T-helper 2 cell treated with Interferon-gamma antibody and Interleukin-4, amounts not matched to agents 5 μg/mL and 100 μg/mL, for 36 hours (primary cell): ENCODE data around the gene PGPEP1.
A peak's percentile ranks its signal among the peaks of the same experiment; 100 is the strongest.
"Not testable (repeated sequence)": the region's sequence is repeated elsewhere in the genome, so short reads cannot be mapped to it uniquely, and the experiment has no call there.

Experiments
- DNase-seq: peaks from one replicate; pipeline ENCODE4 v3.0.0; 2021; ENCODE audit warnings: low spot score
- H3K27ac Mint-ChIP-seq: one replicate; pipeline ENCODE4 v1.8.0; 2021; ENCODE audit warnings: mild to moderate bottlenecking, mixed read lengths
- H3K27me3 Mint-ChIP-seq: one replicate; pipeline ENCODE4 v1.8.0; 2021; ENCODE audit warnings: low read depth, mixed read lengths
- H3K36me3 Mint-ChIP-seq: one replicate; pipeline ENCODE4 v1.8.0; 2021; ENCODE audit warnings: low read depth, mixed read lengths
- H3K4me1 Mint-ChIP-seq: one replicate; pipeline ENCODE4 v1.8.0; 2021; ENCODE audit warnings: low read depth, mixed read lengths
- H3K4me3 Mint-ChIP-seq: one replicate; pipeline ENCODE4 v1.8.0; 2022; ENCODE audit warnings: mild to moderate bottlenecking, moderate library complexity, mixed read lengths
- H3K9me3 Mint-ChIP-seq: one replicate; pipeline ENCODE4 v1.8.0; 2021; ENCODE audit warnings: mixed read lengths

Gene PGPEP1

DNA sequence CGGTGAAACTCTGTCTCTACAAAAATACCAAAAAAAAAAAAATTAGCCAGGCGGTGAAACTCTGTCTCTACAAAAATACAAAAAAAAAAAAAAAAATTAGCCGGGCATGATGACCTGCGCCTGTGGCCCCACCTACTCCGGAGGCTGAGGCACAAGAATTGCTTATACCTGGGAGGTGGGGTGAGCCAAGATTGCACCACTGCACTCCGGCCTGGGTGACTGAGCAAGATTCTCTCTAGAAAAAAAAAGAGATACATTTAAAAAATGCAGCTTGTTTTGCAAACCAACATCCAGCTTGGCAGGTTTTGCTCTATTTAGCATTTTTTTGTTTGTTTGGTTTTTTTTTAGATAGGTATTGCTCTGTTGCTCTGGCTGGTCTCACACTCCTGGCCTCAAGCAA, 6.7 kb upstream of the PGPEP1 start:
- no peak for DNase-seq
- Mint-ChIP-seq H3K4me3 (no peak overlapping the region), H3K4me1 (peaks cover 7% of the 10 kb centered on the region), H3K27me3 (no peaks in the 10 kb centered on the region), H3K9me3 (no peaks in the 10 kb centered on the region), H3K27ac (no peak overlapping the region), H3K36me3 (no peaks in the 10 kb centered on the region)

DNA sequence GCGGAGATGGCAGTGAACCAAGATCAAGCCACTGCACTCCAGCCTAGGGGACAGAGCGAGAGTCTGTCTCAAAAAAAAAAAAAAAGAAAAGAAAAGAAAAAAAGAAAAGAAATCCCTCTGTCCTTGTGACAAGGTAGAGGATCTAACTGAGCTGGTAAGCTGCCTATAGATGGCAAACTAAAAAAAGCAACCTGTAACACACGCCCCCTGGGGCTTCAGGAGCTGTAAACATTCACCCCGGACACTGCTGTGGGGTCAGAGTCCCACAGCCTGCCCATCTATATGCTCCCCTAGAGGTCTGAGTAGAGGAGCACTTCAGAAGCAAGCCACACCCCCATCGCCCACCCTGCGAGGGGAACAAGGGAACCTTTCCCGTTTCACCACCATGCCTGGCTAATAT, 4.3 kb upstream of the PGPEP1 start:
- H3K4me1 Mint-ChIP-seq: peaks cover 4% of the 10 kb centered on the region
- H3K27ac Mint-ChIP-seq: no peak overlapping the region
- H3K27me3 Mint-ChIP-seq: no peaks in the 10 kb centered on the region
- DNase-seq: no peak
- H3K9me3 Mint-ChIP-seq: no peaks in the 10 kb centered on the region
- no peak overlapping the region for H3K4me3 Mint-ChIP-seq
- H3K36me3 Mint-ChIP-seq: no peaks in the 10 kb centered on the region

DNA sequence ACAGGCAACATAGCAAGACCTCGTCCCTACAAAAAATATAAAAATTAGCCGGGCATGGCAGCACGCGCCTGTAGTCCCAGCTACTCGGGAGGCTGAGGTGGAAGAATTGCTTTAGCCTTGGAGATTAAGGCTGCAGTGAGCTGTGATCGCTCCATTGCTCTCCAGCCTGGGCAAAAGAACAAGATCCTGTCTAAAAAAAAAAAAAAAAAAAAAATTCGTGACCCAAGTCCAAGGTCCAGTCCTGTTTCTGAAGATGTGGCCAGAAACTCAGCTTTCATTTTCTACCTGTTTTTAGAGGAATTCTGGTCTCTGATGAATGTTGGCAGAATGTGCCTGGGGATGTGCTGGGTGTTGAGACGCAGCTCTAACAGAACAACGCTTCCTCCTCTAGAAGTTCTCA, 1.9 kb upstream of the PGPEP1 start:
- H3K4me3 Mint-ChIP-seq: peak overlapping the region; percentile 56
- no peaks in the 10 kb centered on the region for H3K27me3 Mint-ChIP-seq
- no peak for DNase-seq
- peaks cover 5% of the 10 kb centered on the region for H3K36me3 Mint-ChIP-seq
- no peaks in the 10 kb centered on the region for H3K9me3 Mint-ChIP-seq
- no peak overlapping the region for H3K27ac Mint-ChIP-seq
- H3K4me1 Mint-ChIP-seq: peaks cover 6% of the 10 kb centered on the region

DNA sequence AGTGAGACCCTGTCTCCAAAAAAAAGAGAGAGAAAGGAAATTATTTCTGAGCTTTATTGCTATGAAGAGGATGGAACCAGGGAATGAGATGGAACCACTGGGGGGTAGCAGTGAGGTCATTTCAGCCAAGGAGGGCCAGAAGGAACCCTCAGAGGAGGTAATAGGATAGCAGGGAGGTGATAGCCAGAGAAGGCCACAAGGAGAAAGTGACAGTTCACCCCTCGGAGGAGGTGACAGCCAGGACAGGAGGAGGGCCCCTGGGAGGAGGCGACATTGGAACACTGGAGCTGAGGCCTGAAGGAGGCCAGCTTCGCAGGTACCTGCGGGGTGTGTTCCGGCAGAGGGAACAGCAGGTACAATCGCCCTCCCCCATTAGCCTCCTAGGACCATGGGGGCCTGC, 675 bp upstream of the PGPEP1 start:
- Mint-ChIP-seq H3K27me3 (no peaks in the 10 kb centered on the region), H3K4me1 (peaks cover 6% of the 10 kb centered on the region), H3K4me3 (peak overlapping the region; percentile 91), H3K36me3 (peaks cover 9% of the 10 kb centered on the region), H3K27ac (peak overlapping the region; percentile 86), H3K9me3 (no peaks in the 10 kb centered on the region)
- DNase-seq: no peak

DNA sequence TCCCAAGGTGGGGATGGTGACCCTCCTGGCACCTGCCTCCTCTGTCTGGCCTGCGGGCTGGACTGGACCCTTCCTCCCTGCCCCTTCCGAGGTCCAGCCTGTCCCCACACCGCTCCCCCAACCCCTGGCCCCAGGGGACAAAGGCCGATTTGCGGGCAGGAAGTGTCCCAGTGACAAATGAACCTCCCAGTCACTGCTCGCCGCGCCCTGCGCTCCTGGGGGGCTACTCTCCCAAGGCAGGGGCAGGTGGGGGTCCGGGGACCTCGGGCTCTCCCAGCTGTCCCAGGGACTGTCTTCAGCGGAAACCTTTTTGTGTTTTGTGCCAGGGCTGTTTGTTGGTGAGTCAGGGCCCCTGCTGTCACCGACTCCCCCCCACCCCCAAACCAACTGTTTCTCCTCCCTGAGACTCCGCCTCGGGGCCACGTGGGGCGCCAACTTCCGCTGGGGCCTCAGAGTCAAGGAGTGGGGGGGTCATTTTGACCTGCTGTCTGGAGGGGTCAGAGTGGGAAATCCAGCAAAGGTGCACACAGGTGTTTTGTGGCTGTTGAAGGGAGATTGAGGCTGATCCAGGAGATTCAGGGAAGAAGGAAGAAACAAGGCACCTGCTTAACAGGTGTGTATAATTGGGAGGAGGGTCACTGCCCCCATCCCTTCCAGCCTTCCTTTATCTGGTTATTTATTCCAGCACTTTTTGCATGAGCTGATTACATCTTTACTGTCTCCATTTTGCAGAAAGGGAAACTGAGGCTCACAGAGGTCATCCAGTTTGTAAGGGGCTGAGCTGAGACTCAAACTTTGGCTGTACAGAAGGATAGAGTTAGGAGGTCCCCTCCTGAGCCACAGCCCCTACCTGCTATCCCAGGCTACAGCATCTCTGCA, 831 bp downstream of the PGPEP1 start:
- Mint-ChIP-seq H3K4me1 (peaks cover 6% of the 10 kb centered on the region), H3K9me3 (no peaks in the 10 kb centered on the region), H3K27me3 (no peaks in the 10 kb centered on the region), H3K36me3 (peaks cover 9% of the 10 kb centered on the region), H3K27ac (peak overlapping the region; percentile 87), H3K4me3 (peak overlapping the region; percentile 80)
- DNase-seq: peak; percentile 56

DNA sequence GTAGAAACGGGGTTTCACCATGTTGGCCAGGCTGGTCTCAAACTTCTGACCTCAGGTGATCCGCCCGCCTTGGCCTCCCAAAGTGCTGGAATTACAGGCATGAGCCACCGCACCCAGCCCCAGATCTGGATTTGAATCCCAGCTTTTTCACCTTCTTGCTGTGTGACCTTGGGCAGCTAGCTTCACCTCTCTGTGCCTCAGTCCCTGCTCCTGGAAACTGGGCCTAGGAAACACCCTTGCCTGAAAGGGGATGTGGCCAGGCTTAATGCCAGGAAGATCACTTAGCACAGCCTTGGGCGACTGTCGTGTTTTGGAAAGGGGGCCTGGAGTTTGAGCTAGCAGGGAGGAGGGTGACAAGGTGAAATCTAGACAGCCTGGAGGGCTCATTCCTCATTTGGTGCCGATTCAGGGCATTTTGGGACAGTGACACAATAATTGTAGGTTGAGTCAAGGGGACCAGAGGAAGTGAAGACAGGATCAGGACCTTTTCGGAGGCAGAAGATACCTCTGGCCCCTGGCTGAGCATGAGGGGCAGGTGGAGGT, 1.8 kb downstream of the PGPEP1 start:
- no peak for DNase-seq
- Mint-ChIP-seq H3K27me3 (no peaks in the 10 kb centered on the region), H3K36me3 (peaks cover 9% of the 10 kb centered on the region), H3K4me3 (no peak overlapping the region), H3K9me3 (no peaks in the 10 kb centered on the region), H3K27ac (no peak overlapping the region), H3K4me1 (peaks cover 8% of the 10 kb centered on the region)

DNA sequence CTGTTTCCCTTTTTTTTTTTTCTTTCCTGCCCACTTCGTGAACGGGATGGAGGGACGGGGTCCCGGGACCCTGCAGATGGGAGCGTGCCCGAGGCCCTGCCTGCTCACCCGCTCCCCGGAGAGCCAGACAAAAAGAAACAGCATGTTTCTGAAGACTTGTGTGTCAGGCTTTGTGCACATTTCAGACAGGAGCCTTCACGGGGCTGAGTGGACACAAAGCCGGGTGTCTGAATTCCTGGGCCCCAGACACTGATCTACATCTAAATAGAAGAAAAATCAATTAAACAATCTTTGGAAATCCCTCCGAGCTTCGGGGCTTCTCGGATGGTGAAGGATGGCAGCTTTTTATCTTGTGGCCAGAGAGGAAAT, 4.2 kb downstream of the PGPEP1 start:
- H3K27ac Mint-ChIP-seq: no peak overlapping the region
- peaks cover 14% of the 10 kb centered on the region for H3K36me3 Mint-ChIP-seq
- H3K4me3 Mint-ChIP-seq: no peak overlapping the region
- H3K4me1 Mint-ChIP-seq: peaks cover 7% of the 10 kb centered on the region
- H3K9me3 Mint-ChIP-seq: no peaks in the 10 kb centered on the region
- no peaks in the 10 kb centered on the region for H3K27me3 Mint-ChIP-seq
- no peak for DNase-seq

DNA sequence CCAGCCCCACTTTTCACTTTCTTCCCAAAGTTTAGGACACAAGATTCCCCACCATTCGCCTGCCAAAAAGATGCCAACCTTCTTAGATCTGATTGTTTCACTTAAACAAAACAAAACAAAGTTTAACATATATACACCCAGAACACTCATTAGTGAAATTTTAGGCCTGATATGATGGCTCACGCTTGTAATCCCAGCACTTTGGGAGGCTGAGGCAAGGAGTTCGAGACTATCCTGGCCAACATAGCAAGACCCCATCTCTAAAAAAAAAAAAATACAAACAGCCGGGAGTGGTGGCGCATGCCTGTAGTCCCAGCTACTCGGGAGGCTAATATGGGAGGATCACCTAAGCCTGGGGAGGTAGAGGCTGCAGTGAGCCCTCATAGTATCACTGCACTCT, 4.9 kb downstream of the PGPEP1 start:
- H3K4me3 Mint-ChIP-seq: no peak overlapping the region
- H3K36me3 Mint-ChIP-seq: peaks cover 16% of the 10 kb centered on the region
- no peak overlapping the region for H3K27ac Mint-ChIP-seq
- no peak for DNase-seq
- peaks cover 5% of the 10 kb centered on the region for H3K4me1 Mint-ChIP-seq
- no peaks in the 10 kb centered on the region for H3K27me3 Mint-ChIP-seq
- H3K9me3 Mint-ChIP-seq: no peaks in the 10 kb centered on the region

DNA sequence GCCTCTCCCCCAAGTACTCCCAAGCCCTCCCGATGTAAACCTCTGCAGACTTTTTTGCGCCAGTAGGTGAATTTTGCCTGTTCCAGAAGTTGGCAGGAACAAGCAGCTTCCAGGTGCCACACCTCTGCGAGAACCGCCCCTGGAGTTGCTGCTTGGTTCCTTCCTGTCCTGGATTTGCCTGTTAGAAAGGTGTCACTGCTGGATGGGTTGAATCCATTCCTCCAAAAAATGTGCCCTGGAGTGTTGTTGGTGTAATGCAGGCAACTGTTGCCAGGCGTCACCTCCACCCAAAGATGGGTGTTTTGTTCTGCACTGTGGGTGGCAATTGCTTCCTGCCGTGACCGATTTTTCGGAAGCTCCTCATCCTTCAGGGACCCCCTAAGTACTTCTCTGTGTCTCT, 5.7 kb downstream of the PGPEP1 start:
- no peak for DNase-seq

DNA sequence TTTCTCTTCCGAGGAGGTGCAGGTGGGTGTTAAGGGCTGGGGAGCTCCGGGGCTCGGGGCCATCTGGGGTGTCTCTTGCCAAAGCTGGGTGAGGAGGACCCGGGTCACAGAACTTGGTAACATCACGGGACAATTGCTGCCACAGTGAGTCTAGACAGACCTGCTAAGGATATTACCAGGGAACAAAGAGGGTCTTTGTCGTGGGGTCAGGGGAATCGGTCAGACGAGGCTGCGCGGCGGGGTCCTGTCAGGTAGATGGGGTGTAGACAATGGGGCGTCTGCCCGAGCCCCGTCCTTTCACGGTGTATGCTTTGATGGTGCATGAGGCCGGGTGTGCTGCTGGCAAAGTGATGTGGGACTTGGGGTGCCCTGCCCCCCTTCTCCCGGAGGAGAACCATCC, 7.8 kb downstream of the PGPEP1 start:
- Mint-ChIP-seq H3K9me3 (no peaks in the 10 kb centered on the region), H3K36me3 (peaks cover 18% of the 10 kb centered on the region), H3K27ac (no peak overlapping the region), H3K4me3 (no peak overlapping the region), H3K27me3 (no peaks in the 10 kb centered on the region), H3K4me1 (peaks cover 2% of the 10 kb centered on the region)
- no peak for DNase-seq

More for the DNA sequence above, 5.7 kb downstream of the PGPEP1 start:
- Mint-ChIP-seq H3K27me3 (no peaks in the 10 kb centered on the region), H3K9me3 (no peaks in the 10 kb centered on the region), H3K27ac (peak overlapping the region; percentile 1), H3K36me3 (peaks cover 19% of the 10 kb centered on the region), H3K4me1 (peaks cover 5% of the 10 kb centered on the region), H3K4me3 (no peak overlapping the region)

DNA sequence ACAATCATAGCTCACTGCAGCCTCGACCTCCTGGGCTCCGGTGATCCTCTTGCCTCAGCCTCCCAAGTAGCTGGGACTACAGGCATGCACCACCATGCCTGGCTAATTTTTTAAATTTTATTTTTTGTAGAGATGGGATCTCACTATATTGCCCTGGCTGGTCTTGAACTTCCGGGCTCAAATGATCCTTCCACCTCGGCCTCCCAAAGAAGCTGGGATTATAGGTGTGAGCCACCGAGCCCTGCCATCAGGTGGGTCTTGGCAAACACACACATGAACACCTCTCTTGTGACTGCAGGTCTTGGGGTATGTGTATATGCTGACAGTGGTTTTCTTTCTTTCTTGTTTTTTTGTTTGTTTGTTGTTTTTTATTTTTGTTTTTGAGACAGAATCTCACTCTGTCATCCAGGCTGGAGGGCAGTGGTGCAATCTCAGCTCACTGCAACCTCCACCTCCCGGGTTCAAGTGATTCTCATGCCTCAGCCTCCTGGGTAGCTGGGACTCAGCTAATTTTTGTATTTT, 8.5 kb downstream of the PGPEP1 start:
- H3K36me3 Mint-ChIP-seq: peaks cover 15% of the 10 kb centered on the region
- not testable (repeated sequence) for DNase-seq, H3K27me3 Mint-ChIP-seq

DNA sequence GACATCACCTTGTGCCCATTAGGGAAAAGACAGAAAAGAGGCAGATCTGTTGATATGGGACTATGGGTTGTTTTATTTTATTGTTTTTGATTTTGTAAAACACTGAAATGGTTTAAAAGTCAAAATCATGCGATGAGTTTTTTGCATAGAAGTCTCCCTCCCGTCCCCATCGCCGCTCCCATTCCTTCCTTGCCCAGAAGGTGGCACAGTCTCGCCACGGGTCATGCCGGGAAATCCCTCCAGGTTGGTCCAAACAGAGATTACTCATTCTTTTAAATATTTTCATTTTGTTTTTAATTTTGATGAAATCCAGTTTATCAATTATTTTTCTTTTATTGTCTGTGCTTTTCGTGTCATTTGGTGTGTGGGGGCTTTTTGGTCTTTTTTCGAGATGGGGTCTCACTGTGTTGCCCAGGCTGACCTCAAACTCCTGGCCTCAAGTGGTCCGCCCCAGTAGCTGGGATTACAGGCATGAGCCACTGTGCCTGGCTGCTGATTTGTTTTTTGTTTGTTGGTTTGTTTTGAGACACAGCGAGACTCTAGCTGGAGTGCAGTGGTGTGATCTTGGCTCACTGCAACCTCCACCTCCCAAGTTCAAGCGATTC, 9.2 kb downstream of the PGPEP1 start:
- Mint-ChIP-seq H3K9me3 (no peaks in the 10 kb centered on the region), H3K36me3 (peaks cover 12% of the 10 kb centered on the region), H3K27ac (no peak overlapping the region), H3K4me3 (no peak overlapping the region), H3K4me1 (peaks cover 2% of the 10 kb centered on the region), H3K27me3 (no peaks in the 10 kb centered on the region)
- DNase-seq: no peak

More for the DNA sequence above, 8.5 kb downstream of the PGPEP1 start:
- H3K4me3 Mint-ChIP-seq, H3K4me1 Mint-ChIP-seq, H3K27ac Mint-ChIP-seq, H3K9me3 Mint-ChIP-seq: not testable (repeated sequence)

DNA sequence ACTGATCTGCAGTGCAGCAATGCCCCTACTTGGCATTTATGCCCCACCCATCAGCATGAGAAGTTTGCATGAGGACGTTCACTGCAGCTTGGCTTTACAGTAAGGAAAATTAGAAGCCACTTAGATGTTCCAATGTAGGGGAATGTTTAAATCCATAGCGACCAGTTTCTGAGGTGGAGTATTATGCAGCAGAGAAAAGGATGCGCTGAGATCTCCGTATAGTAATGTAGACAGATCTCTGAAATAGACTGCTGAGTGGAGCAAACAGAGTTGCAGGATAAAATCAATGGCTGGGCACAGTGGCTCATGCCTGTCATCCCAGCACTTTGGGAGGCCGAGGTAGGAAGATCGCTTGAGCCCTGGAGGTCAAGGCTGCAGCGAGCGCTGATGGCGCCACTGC, 10.1 kb downstream of the PGPEP1 start:
- peaks cover 2% of the 10 kb centered on the region for H3K4me1 Mint-ChIP-seq
- DNase-seq: no peak
- no peak overlapping the region for H3K4me3 Mint-ChIP-seq
- H3K9me3 Mint-ChIP-seq: no peaks in the 10 kb centered on the region
- H3K27me3 Mint-ChIP-seq: no peaks in the 10 kb centered on the region
- H3K36me3 Mint-ChIP-seq: peaks cover 15% of the 10 kb centered on the region
- H3K27ac Mint-ChIP-seq: no peak overlapping the region

DNA sequence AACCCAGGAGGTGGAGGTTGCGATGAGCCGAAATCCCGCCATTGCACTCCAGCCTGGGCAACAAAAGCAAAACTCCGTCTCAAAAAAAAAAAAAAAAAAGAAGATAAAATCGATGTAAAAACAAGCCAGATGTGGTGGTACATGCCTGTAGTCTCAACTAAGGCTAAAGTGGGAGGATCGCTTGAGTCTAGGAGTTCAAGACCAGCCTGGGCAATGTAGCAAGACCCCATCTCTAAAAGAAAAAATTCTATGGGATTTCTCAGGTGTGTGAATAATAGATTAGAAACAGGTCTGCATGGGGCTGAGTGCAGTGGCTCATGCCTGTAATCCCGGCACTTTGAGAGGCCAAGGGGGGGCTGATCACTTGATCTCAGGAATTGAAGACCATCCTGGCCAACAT, 11.1 kb downstream of the PGPEP1 start:
- Mint-ChIP-seq H3K27me3 (no peaks in the 10 kb centered on the region), H3K4me3 (no peak overlapping the region), H3K27ac (no peak overlapping the region), H3K36me3 (peaks cover 16% of the 10 kb centered on the region), H3K9me3 (no peaks in the 10 kb centered on the region), H3K4me1 (no peaks in the 10 kb centered on the region)
- no peak for DNase-seq
